Stimulated activated naive CD8-positive, alpha-beta T cell treated with anti-CD3 and anti-CD28 coated beads, Interleukin-15, amount 100 ng/mL, for 72 hours (primary cell): ENCODE results near the gene ALPK1.

Source experiments
- ATAC-seq: fragments of 150-1000 bp; cut with Tn5 transposase; 2 replicates; pipeline ENCODE4 v1.10.0; 2021; ENCODE audit warnings: mild to moderate bottlenecking, moderate library complexity
- DNase-seq, 2 donors: peaks; one replicate each; pipeline ENCODE4 v3.0.0; 2021 to 2022
- H3K27ac Mint-ChIP-seq, 2 donors: one replicate each; pipeline ENCODE4 v1.8.0; 2022; ENCODE audit warnings: mild to moderate bottlenecking in 2 of 2, mixed read lengths in 2 of 2, moderate library complexity in 2 of 2
- H3K27me3 Mint-ChIP-seq: one replicate; pipeline ENCODE4 v1.8.0; 2022; ENCODE audit warnings: mixed read lengths
- H3K4me1 Mint-ChIP-seq: one replicate; pipeline ENCODE4 v1.8.0; 2022; ENCODE audit warnings: mild to moderate bottlenecking, mixed read lengths
- H3K4me3 Mint-ChIP-seq, 2 donors: one replicate each; pipeline ENCODE4 v1.8.0; 2022; ENCODE audit warnings: mild to moderate bottlenecking in 2 of 2, mixed read lengths in 2 of 2, moderate library complexity in 1 of 2
- H3K9me3 Mint-ChIP-seq, 2 donors: one replicate each; pipeline ENCODE4 v1.8.0; 2022; ENCODE audit warnings: mixed read lengths in 2 of 2

ALPK1 gene

DNA sequence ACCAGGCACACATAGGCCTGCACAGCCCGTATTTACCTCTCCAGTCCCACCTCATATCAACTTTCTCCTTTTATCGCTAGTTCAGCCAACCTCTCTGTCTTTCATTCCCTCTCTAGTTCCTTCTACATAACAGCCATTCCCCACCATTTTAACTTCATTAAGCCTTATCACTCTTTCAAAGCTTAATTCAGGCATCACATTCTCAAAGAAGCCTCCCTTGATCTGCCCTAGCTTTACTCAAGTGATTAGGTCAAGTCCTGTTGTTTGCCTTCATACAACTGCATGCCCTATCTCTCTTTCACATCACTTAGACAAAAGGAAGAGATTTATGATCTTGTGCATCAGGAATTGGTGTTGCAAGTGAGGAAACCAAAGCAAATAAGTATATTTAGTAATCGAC is 74.2 kb downstream of the ALPK1 start:
- no peak for DNase-seq
- H3K4me1 Mint-ChIP-seq = no peaks in the 10 kb centered on the region
- H3K4me3 Mint-ChIP-seq = no peak overlapping the region
- H3K27ac Mint-ChIP-seq = no peak overlapping the region
- H3K9me3 Mint-ChIP-seq = no peaks in the 10 kb centered on the region
- ATAC-seq = no peak
- H3K27me3 Mint-ChIP-seq = no peaks in the 10 kb centered on the region

GRCh38 chr4:112374850-112375249 is 77.7 kb downstream of the ALPK1 start:
- no peak for DNase-seq
- Mint-ChIP-seq H3K4me3 (no peak overlapping the region), H3K4me1 (no peaks in the 10 kb centered on the region), H3K27ac (no peak overlapping the region), H3K27me3 (no peaks in the 10 kb centered on the region), H3K9me3 (no peaks in the 10 kb centered on the region)
- ATAC-seq = no peak

DNA sequence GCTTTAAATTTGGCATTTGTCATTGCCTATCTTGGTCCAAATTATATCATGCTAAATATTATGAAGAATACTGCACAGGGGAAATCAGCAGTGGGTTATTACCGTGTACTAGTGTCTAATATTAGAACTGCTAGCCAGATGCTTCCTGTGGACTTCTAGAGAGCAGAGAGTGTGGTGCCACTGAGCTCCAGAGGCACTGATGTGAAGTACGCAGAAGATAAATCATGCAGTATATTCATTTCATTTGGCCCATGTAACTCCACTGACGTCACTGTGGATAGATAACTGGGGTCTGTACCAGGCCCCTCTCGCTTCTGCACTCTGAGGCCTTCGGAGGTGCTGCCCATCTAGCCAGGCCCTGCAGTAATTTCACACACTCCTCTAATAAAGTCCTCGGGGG is 80.0 kb downstream of the ALPK1 start:
- Mint-ChIP-seq H3K9me3 (no peaks in the 10 kb centered on the region), H3K4me1 (no peaks in the 10 kb centered on the region), H3K27me3 (no peaks in the 10 kb centered on the region), H3K27ac (no peak overlapping the region), H3K4me3 (no peak overlapping the region)
- DNase-seq = no peak
- ATAC-seq = no peak

GRCh38 chr4:112377594-112378242 is 80.5 kb downstream of the ALPK1 start:
- DNase-seq (no peak), ATAC-seq (no peak)
- Mint-ChIP-seq H3K4me1 (no peaks in the 10 kb centered on the region), H3K27ac (no peak overlapping the region), H3K27me3 (no peaks in the 10 kb centered on the region), H3K9me3 (no peaks in the 10 kb centered on the region), H3K4me3 (no peak overlapping the region)

GRCh38 chr4:112378243-112378620 is 81.1 kb downstream of the ALPK1 start:
- H3K27me3 Mint-ChIP-seq = no peaks in the 10 kb centered on the region
- no peak overlapping the region for H3K27ac Mint-ChIP-seq
- H3K9me3 Mint-ChIP-seq = no peaks in the 10 kb centered on the region
- H3K4me1 Mint-ChIP-seq = no peaks in the 10 kb centered on the region
- DNase-seq = no peak
- no peak for ATAC-seq
- H3K4me3 Mint-ChIP-seq = no peak overlapping the region

GRCh38 chr4:112378858-112379257 is 81.7 kb downstream of the ALPK1 start:
- no peak overlapping the region for H3K4me3 Mint-ChIP-seq
- no peak for DNase-seq
- H3K4me1 Mint-ChIP-seq = no peaks in the 10 kb centered on the region
- no peak overlapping the region for H3K27ac Mint-ChIP-seq
- ATAC-seq = no peak
- H3K9me3 Mint-ChIP-seq = no peaks in the 10 kb centered on the region
- H3K27me3 Mint-ChIP-seq = no peaks in the 10 kb centered on the region

DNA sequence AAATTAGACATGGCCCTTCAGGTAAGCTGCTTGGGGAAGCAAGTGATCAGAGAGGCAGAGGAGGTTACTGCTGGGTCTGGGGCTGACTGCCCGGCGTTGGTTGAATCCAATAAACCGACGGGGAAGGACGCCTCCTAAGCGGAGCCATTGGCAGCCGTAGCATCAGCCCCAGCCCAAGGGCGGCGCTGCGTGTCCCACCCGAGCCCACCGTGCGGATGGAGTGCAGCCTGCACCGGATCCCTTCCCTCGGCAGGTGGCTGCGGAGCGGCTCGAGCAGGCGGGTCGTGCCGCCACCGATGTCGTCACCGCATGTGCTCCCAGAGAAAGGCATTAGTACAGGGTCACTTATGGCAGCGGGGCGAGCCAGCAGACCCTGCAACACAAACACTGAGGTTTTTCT is 82.1 kb downstream of the ALPK1 start:
- Mint-ChIP-seq H3K4me3 (no peak overlapping the region), H3K4me1 (no peaks in the 10 kb centered on the region), H3K27ac (no peak overlapping the region), H3K9me3 (no peaks in the 10 kb centered on the region), H3K27me3 (no peaks in the 10 kb centered on the region)
- DNase-seq = no peak
- ATAC-seq = no peak

DNA sequence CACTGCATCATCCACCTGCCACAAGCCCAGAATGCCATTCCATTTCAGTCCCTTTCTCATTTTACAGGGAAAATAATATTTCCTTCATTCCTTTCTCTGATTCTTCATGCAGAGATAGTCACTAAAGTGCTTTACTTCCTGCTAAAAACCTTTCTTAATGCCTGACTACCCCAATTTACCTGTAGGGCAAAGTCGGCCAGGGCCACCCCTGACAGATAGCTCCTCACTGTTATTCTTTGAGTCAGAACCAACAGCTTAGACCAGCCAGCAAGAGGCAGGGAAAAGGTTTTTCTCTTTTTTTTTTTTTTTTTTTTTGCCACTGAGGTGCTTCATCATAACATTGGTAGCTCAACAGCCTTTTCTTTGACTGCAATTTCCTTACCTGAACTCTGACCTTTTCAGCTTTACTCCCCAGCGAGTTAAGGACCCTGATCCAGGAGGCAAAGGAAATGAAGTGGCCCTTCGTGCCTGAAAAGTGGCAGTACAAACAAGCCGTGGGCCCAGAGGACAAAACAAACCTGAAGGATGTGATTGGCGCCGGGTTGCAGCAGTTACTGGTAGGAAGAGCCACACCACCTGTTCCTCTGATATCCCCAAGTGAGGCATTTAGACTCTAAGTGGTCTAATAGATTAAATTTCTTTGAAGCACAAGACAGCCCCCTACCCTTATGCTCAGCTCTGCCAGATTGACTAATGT is 85.0 kb downstream of the ALPK1 start:
- DNase-seq (no peak), ATAC-seq (no peak)
- Mint-ChIP-seq H3K4me3 (no peak overlapping the region), H3K27me3 (no peaks in the 10 kb centered on the region), H3K4me1 (no peaks in the 10 kb centered on the region), H3K27ac (no peak overlapping the region), H3K9me3 (no peaks in the 10 kb centered on the region)

GRCh38 chr4:112386071-112386470 is 88.9 kb downstream of the ALPK1 start:
- no peaks in the 10 kb centered on the region for H3K27me3 Mint-ChIP-seq
- ATAC-seq = no peak

GRCh38 chr4:112402098-112402497 is 104.9 kb downstream of the ALPK1 start:
- Mint-ChIP-seq H3K4me3 (no peak overlapping the region), H3K4me1 (no peaks in the 10 kb centered on the region), H3K9me3 (peaks cover 5 to 7% of the 10 kb centered on the region in 2 donors), H3K27ac (no peak overlapping the region), H3K27me3 (no peaks in the 10 kb centered on the region)
- no peak for ATAC-seq
- no peak for DNase-seq

More at GRCh38 chr4:112386071-112386470, 88.9 kb downstream of the ALPK1 start:
- DNase-seq = no peak
- no peak overlapping the region for H3K27ac Mint-ChIP-seq
- no peaks in the 10 kb centered on the region for H3K9me3 Mint-ChIP-seq
- H3K4me1 Mint-ChIP-seq = no peaks in the 10 kb centered on the region
- H3K4me3 Mint-ChIP-seq = no peak overlapping the region

DNA sequence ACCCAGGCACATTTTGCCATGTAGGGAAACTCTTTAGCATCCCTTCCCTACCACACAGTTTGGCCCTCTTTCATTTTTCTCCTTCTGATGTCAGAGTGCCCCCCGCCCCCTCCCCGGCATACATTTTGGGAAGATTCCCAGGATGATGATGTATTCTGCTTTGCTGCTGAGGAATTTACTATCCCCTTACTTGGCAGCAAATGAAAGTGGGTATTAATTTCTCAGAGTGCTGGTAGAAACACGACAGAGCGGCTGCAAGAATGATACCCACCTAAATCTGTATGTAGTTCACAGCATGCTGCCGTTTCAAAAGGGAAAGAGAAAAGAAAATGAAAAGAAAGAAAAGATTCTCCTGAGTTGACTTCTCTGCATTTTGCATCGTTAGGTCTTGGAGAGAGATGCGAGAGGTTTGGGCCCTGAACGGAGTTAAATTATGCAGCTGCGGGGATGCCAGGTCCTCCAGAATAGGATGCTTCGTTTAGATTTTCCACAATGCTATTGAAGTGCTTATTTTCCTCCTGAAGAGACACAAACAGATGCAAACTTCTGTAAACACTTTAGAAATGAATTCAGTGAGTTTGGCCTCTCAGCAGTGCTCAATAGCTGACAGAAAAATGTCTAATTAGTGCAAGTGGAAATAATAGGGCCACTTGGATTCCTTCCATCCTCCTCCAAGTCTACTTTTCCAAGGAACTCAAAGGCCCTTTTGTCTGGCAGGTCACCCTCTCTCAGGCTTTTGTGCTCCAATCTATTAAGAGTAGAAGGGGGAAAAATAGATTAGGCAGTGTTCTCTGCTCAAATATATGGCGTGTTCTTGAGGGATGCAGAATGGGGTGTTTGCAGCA is 106.2 kb downstream of the ALPK1 start:
- ATAC-seq (no peak), DNase-seq (no peak)
- H3K4me1 Mint-ChIP-seq = no peaks in the 10 kb centered on the region
- no peak overlapping the region for H3K27ac Mint-ChIP-seq
- no peaks in the 10 kb centered on the region for H3K27me3 Mint-ChIP-seq
- no peak overlapping the region for H3K4me3 Mint-ChIP-seq
- H3K9me3 Mint-ChIP-seq = peaks cover 5 to 7% of the 10 kb centered on the region in 2 donors

DNA sequence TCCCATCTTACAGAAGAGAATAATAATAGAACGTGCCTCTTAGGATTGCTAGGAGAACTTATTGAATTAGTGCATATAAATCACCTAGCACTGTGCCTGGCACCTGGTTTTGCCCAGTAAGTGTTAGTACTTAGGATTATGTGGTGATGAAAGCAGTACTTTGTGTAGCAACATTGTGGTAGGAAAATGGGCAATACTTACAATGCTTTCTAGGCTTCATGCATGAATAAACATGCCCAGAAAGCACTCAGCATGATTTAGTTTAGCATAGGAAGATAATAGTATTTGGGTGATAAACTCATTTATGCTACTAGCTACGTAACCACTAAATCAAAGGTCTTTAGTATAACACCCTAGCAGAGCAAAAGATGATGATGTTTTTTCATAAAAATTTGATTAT is 113.2 kb downstream of the ALPK1 start:
- ATAC-seq (no peak), DNase-seq (no peak)
- Mint-ChIP-seq H3K27me3 (no peaks in the 10 kb centered on the region), H3K4me1 (no peaks in the 10 kb centered on the region), H3K9me3 (no peaks in the 10 kb centered on the region), H3K27ac (no peak overlapping the region), H3K4me3 (no peak overlapping the region)

GRCh38 chr4:112410804-112411203 is 113.6 kb downstream of the ALPK1 start:
- no peak for ATAC-seq
- no peak for DNase-seq
- Mint-ChIP-seq H3K27ac (no peak overlapping the region), H3K4me3 (no peak overlapping the region), H3K4me1 (no peaks in the 10 kb centered on the region), H3K27me3 (no peaks in the 10 kb centered on the region), H3K9me3 (no peaks in the 10 kb centered on the region)

- no peak for ATAC-seq
- H3K9me3 Mint-ChIP-seq = peaks cover 0 to 4% of the 10 kb centered on the region in 2 donors
- no peak for DNase-seq
- H3K27me3 Mint-ChIP-seq = no peaks in the 10 kb centered on the region
- H3K4me3 Mint-ChIP-seq = no peak overlapping the region
- H3K4me1 Mint-ChIP-seq = no peaks in the 10 kb centered on the region
- H3K27ac Mint-ChIP-seq = no peak overlapping the region
Observed at GRCh38 chr4:112411781-112412550, 114.8 kb downstream of the ALPK1 start.

DNA sequence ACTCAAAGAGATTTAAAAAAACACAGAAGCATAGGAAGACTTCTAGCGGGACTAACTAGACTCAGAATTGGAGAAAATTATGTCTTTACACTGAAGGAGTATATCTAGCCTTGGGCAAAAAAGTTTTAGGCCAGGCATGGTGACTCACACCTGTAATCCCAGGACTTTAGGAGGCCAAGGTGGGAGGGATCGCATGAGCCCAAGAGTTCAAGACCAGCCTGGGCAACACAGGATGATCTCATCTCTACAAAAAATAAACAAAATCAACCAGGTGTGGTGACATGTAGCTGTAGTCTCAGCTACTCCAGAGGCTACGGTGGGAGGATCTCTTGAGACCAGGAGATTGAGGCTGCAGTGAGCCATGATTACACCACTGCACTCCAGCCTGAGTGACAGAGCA is 119.3 kb downstream of the ALPK1 start:
- Mint-ChIP-seq H3K4me1 (no peaks in the 10 kb centered on the region), H3K27ac (no peak overlapping the region), H3K9me3 (peaks cover 0 to 4% of the 10 kb centered on the region in 2 donors), H3K4me3 (no peak overlapping the region), H3K27me3 (no peaks in the 10 kb centered on the region)
- ATAC-seq (no peak), DNase-seq (no peak)
